Ovary (tissue), 9 donors: Measurements from ENCODE around the gene PTMS. TPM values are rescaled to one million over a fixed set of nuclear protein-coding genes. Genes with fewer than 3 reads are reported as not detected.
A peak's percentile ranks its signal among the peaks of the same experiment; 100 is the strongest.

ENCODE experiments used
- DNase-seq, 5 donors: peaks; one replicate each; pipeline ENCODE4 v3.0.0-alpha.2; 2019 to 2020
- H3K27ac ChIP-seq, 2 donors: fragments of 200-600 bp; one replicate each; pipeline versions ENCODE4 v1.5.1 to v1.8.0; 2019 to 2022
- H3K27me3 ChIP-seq: fragments of 200-600 bp; one replicate; pipeline ENCODE4 v1.8.0; 2022
- H3K36me3 ChIP-seq: fragments of 200-600 bp; sonication (generic); one replicate; pipeline ENCODE4 v1.5.1; 2019
- H3K4me1 ChIP-seq: one replicate; pipeline ENCODE4 v1.8.1; 2013; ENCODE audit warnings: mild to moderate bottlenecking, moderate library complexity; ENCODE audit not compliant: insufficient read depth
- H3K4me3 ChIP-seq: fragments of 200-600 bp; sonication (generic); one replicate; pipeline ENCODE4 v1.5.1; 2017
- H3K9me3 ChIP-seq, 2 donors: fragments of 200-600 bp in 1 of 2; sonication (generic) in 1 of 2; one replicate each; pipeline versions ENCODE4 v1.5.1 to v1.8.1; 2013 to 2019; ENCODE audit warnings: mild to moderate bottlenecking in 1 of 2, moderate library complexity in 1 of 2
- CTCF ChIP-seq, 3 donors: fragments of 450-650 bp in 2 of 3; fragments of 200-600 bp in 1 of 3; IDR thresholded peaks; one replicate each; pipeline versions ENCODE4 v1.5.1 to v1.8.0; 2016 to 2022; ENCODE audit warnings: antibody characterized with exemption in 3 of 3, mild to moderate bottlenecking in 1 of 3
- EP300 ChIP-seq: sonication (generic); formaldehyde crosslinking; IDR thresholded peaks from one replicate; pipeline ENCODE4 v1.6.1; 2017; ENCODE audit warnings: antibody characterized with exemption
- POLR2A ChIP-seq: fragments of 450-650 bp; IDR thresholded peaks from one replicate; pipeline ENCODE4 v1.6.1; 2017; ENCODE audit warnings: antibody characterized with exemption, mild to moderate bottlenecking, moderate library complexity
- WGBS, 3 donors: extraction: QIAGEN DNeasy Blood & Tissue Kit in 1 of 3; methylation state at CpG; one replicate each; pipeline versions ENCODE4 v1.1.5 to v1.1.7; 2013 to 2017; 5-methylcytosine and 5-hydroxymethylcytosine counted together
- intact Hi-C, 4 donors: fragments of 100-400 bp; cut with DNase I; formaldehyde crosslinking; loops; one replicate each; pipeline versions ENCODE4 v1.11.0 to v1.15.1; 2022 to 2023
- polyA plus RNA-seq, 2 donors: library from polyadenylated mRNA; stranded (reverse); fragments of 200-250 nt in 1 of 2; fragments of 350-450 nt in 1 of 2; fragmentation: Illumina TruSeq in 1 of 2; extraction: RNeasy Lipid Tissue Mini Kit (QIAGEN cat#74804) in 1 of 2; gene quantifications; one replicate each; pipeline ENCODE4 v1.2.3, GENCODE V29; 2013 to 2014
- total RNA-seq, 7 donors: library from RNA; depleted of rRNA in 2 of 7; stranded (reverse); fragments of >200 nt in 2 of 7; fragmentation: NEBNext Ultra II Directional in 3 of 7; extraction: Animal tissue kit (Norgen Biotek cat#: 25700) in 3 of 7; gene quantifications; one replicate each; pipeline versions ENCODE4 v1.1.0 to v1.2.4, GENCODE V29; 2016 to 2023
- donor health status: DM: no; HTN: no; CAD: no; lungs with moderate emphysema.
- donor health status: DM: no; HTN: no; CAD: no.
- donor health status: Bipolar disorder and iron deficiency.
- donor health status: DM: yes; HTN: yes; CAD: no.
- donor health status: DM: no; HTN: no; CAD: no.
- donor health status: DM: yes; HTN: yes; CAD: no.

PTMS gene
- total and polyA plus RNA-seq, 9 donors, result 100 to 1,013 (median 576) TPM

GRCh38 chr12:6724409-6724797 is 41.8 kb upstream of the PTMS start:
- Histone ChIP-seq H3K4me3 (peak overlapping the region; percentile 72), H3K36me3 (no peaks in the 10 kb centered on the region), H3K4me1 (peaks cover 4% of the 10 kb centered on the region), H3K27me3 (no peaks in the 10 kb centered on the region), H3K9me3 (no peaks in the 10 kb centered on the region), H3K27ac (peak overlapping the region in 1 of 2 donors; percentile 78)
- peak in 3 of 5 donors; percentile 38 to 50 (median 39) for DNase-seq
- 3 to 10% (median 6%) methylated on average over 10 of the region's 10 CpGs for WGBS, 3 donors
- no peak for TF ChIP-seq CTCF (IDR thresholded peaks at IDR 0.05)
- no peak for TF ChIP-seq EP300
- no peak for TF ChIP-seq POLR2A
- intact Hi-C loops, result no loop called here

DNA sequence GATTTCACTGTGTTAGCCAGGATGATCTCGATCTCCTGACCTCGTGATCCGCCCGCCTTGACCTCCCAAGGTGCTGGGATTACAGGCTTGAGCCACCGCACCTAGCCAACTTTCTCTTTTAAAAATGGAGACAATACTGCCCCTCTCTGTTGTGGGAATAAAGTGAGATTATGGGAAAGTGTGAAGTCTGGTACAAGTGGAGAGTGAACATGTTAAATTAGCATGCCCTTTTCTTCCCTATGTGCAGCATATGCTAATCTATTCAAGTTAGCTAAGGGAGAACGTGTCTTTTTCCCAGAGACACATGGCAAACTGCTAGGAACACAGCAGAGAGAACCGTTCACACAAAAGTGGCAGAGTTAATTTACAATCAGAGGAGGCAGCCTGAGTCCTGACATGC is 40.8 kb upstream of the PTMS start:
- no peak overlapping the region for H3K27ac ChIP-seq
- peaks cover 4% of the 10 kb centered on the region for H3K4me1 ChIP-seq
- WGBS, 3 donors, result 80 to 87% (median 81%) methylated on average over 7 of the region's 7 CpGs
- no peak for TF ChIP-seq EP300
- no peak for TF ChIP-seq POLR2A
- no peak for TF ChIP-seq CTCF (IDR thresholded peaks at IDR 0.05)
- no peak overlapping the region for H3K4me3 ChIP-seq
- intact Hi-C loops, result no loop called here
- DNase-seq, result no peak
- H3K9me3 ChIP-seq, result no peaks in the 10 kb centered on the region
- H3K27me3 ChIP-seq, result no peaks in the 10 kb centered on the region
- H3K36me3 ChIP-seq, result peaks cover under 1% of the 10 kb centered on the region

DNA sequence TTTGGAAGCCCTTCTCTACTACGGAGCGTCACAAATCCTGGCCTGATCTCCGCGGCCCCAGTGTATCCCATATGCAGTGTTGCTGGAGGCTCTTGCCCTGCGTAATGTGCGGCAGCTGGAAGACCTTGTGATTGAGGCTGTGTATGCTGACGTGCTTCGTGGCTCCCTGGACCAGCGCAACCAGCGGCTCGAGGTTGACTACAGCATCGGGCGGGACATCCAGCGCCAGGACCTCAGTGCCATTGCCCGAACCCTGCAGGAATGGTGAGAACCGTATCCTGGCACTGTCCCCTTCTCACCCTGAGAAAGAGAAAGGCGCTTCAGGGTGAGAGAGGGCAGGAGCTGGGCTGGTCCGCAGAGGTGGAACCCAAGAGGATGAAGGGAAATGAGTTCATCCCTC is 37.0 kb upstream of the PTMS start:
- no peak for TF ChIP-seq CTCF (IDR thresholded peaks at IDR 0.05)
- TF ChIP-seq EP300, result no peak
- TF ChIP-seq POLR2A, result no peak
- no peak overlapping the region for H3K4me3 ChIP-seq
- peaks cover 4% of the 10 kb centered on the region for H3K4me1 ChIP-seq
- H3K27ac ChIP-seq, result no peak overlapping the region
- WGBS, 3 donors, result 89 to 91% (median 89%) methylated on average over 18 of the region's 18 CpGs
- no peak for DNase-seq
- intact Hi-C loops, result no loop called here
- H3K27me3 ChIP-seq, result no peaks in the 10 kb centered on the region
- no peaks in the 10 kb centered on the region for H3K9me3 ChIP-seq
- peaks cover 3% of the 10 kb centered on the region for H3K36me3 ChIP-seq

GRCh38 chr12:6730169-6730568 is 36.0 kb upstream of the PTMS start:
- no peak for TF ChIP-seq EP300
- TF ChIP-seq CTCF (IDR thresholded peaks at IDR 0.05), result no peak
- no peak for TF ChIP-seq POLR2A
- intact Hi-C loops, result loop anchor here in 1 of 4 donors (10.0 kb wide), 1 partner anchor 55 kb away; the partner anchor contains the start of gene CD4
- no peak for DNase-seq
- Histone ChIP-seq H3K9me3 (no peaks in the 10 kb centered on the region), H3K4me3 (no peak overlapping the region), H3K36me3 (peaks cover 3% of the 10 kb centered on the region), H3K27me3 (no peaks in the 10 kb centered on the region), H3K27ac (no peak overlapping the region), H3K4me1 (no peaks in the 10 kb centered on the region)
- 85 to 86% (median 85%) methylated on average over 8 of the region's 8 CpGs for WGBS, 3 donors
